ENCODE results near the gene FRMD8. TPM values are rescaled to one million over a fixed set of nuclear protein-coding genes. Genes with fewer than 3 reads are reported as not detected.
A peak's percentile ranks its signal among the peaks of the same experiment; 100 is the strongest.

The FRMD8 gene
- total RNA-seq, 3 donors from 2014 or later, result 22.9 to 57.0 (median 49.0) TPM

- intact Hi-C loops (cut with DNase I; ENCODE audit: low total_unique reads), result no loop called here
- peaks cover 3% of the 10 kb centered on the region for H3K36me3 ChIP-seq
Observed at GRCh38 chr11:65351511-65351910, 34.9 kb upstream of the FRMD8 start.

DNA sequence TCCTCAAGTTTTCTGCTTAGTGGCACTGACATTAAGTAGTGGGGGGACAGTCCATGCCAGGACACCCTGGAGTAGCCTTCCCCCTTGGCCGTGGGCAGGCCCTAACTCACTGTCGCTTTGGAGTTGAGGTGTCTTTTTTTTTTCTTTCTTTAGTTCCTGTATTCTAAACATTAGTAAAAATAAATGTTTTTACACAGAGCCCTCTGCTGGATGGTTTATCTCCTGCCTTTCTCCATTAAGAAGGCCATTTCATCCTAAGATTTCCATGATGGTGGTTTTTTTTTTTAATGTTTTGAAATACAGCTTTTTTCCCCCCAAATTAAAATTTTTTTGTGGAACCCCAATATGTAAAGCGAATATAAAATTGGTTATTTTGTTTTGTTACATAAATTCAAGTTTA, 33.7 kb upstream of the FRMD8 start:
- Histone ChIP-seq H3K4me3 (no peak overlapping the region), H3K27me3 (peaks cover 0 to 9% of the 10 kb centered on the region in 2 donors), H3K4me1 (peaks cover 4 to 5% of the 10 kb centered on the region in 2 donors), H3K9me3 (no peaks in the 10 kb centered on the region), H3K36me3 (no peaks in the 10 kb centered on the region), H3K27ac (no peak overlapping the region)
- intact Hi-C loops (cut with DNase I; ENCODE audit: low total_unique reads), result no loop called here
- no peak for DNase-seq (ENCODE audit: low spot score in 2 of 2)
- TF ChIP-seq, protein P1, sequence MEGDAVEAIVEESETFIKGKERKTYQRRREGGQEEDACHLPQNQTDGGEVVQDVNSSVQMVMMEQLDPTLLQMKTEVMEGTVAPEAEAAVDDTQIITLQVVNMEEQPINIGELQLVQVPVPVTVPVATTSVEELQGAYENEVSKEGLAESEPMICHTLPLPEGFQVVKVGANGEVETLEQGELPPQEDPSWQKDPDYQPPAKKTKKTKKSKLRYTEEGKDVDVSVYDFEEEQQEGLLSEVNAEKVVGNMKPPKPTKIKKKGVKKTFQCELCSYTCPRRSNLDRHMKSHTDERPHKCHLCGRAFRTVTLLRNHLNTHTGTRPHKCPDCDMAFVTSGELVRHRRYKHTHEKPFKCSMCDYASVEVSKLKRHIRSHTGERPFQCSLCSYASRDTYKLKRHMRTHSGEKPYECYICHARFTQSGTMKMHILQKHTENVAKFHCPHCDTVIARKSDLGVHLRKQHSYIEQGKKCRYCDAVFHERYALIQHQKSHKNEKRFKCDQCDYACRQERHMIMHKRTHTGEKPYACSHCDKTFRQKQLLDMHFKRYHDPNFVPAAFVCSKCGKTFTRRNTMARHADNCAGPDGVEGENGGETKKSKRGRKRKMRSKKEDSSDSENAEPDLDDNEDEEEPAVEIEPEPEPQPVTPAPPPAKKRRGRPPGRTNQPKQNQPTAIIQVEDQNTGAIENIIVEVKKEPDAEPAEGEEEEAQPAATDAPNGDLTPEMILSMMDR (IDR thresholded peaks at IDR 0.05), result peak in 1 of 3 donors; percentile 16
- no peak for TF ChIP-seq POLR2AphosphoS5 (IDR thresholded peaks at IDR 0.05)

More at GRCh38 chr11:65351511-65351910, 34.9 kb upstream of the FRMD8 start:
- no peak overlapping the region for H3K27ac ChIP-seq
- no peak for TF ChIP-seq POLR2AphosphoS5 (IDR thresholded peaks at IDR 0.05)
- TF ChIP-seq, protein P1 (IDR thresholded peaks at IDR 0.05), result no peak
- TF ChIP-seq POLR2A (IDR thresholded peaks at IDR 0.05), result no peak
- H3K4me3 ChIP-seq, result no peak overlapping the region
- no peak for DNase-seq (ENCODE audit: low spot score in 2 of 2)
- peaks cover 4 to 5% of the 10 kb centered on the region in 2 donors for H3K4me1 ChIP-seq
- no peaks in the 10 kb centered on the region for H3K9me3 ChIP-seq
- H3K27me3 ChIP-seq, result peaks cover 0 to 4% of the 10 kb centered on the region in 2 donors

- Histone ChIP-seq H3K27ac (no peak overlapping the region), H3K4me1 (peaks cover 4 to 5% of the 10 kb centered on the region in 2 donors), H3K4me3 (no peak overlapping the region), H3K9me3 (no peaks in the 10 kb centered on the region), H3K27me3 (peaks cover 0 to 9% of the 10 kb centered on the region in 2 donors), H3K36me3 (no peaks in the 10 kb centered on the region)
- intact Hi-C loops (cut with DNase I; ENCODE audit: low total_unique reads), result no loop called here
- DNase-seq (ENCODE audit: low spot score in 2 of 2), result no peak
- TF ChIP-seq POLR2A (IDR thresholded peaks at IDR 0.05) (no peak), POLR2AphosphoS5 (IDR thresholded peaks at IDR 0.05) (no peak)
- TF ChIP-seq, protein P1 (IDR thresholded peaks at IDR 0.05), result no peak
Observed at GRCh38 chr11:65353376-65353775, 33.1 kb upstream of the FRMD8 start.

GRCh38 chr11:65353900-65354264, 32.6 kb upstream of the FRMD8 start:
- Histone ChIP-seq H3K27me3 (peaks cover 0 to 9% of the 10 kb centered on the region in 2 donors), H3K9me3 (no peaks in the 10 kb centered on the region), H3K36me3 (no peaks in the 10 kb centered on the region), H3K4me1 (peaks cover 4 to 5% of the 10 kb centered on the region in 2 donors), H3K4me3 (peak overlapping the region; percentile 63 to 84 (median 78)), H3K27ac (peak overlapping the region; percentile 58 to 62)
- no peak for DNase-seq (ENCODE audit: low spot score in 2 of 2)
- intact Hi-C loops (cut with DNase I; ENCODE audit: low total_unique reads), result no loop called here
- TF ChIP-seq POLR2AphosphoS5 (IDR thresholded peaks at IDR 0.05) (no peak), POLR2A (IDR thresholded peaks at IDR 0.05) (no peak)
- TF ChIP-seq, protein P1 (IDR thresholded peaks at IDR 0.05), result no peak

GRCh38 chr11:65354265-65355012, 32.0 kb upstream of the FRMD8 start, which contains the start of gene TIGD3:
TIGD3 (plus strand) TSS chr11:65354751; CDS start chr11:65355809, 1,058 bp downstream.
- Histone ChIP-seq H3K4me3 (peak within 1 kb of the TSS; percentile 63 to 84 (median 78)), H3K27me3 (peaks cover 0 to 9% of the 10 kb centered on the region in 2 donors), H3K9me3 (no peaks in the 10 kb centered on the region), H3K36me3 (no peaks in the 10 kb centered on the region), H3K4me1 (peaks cover 4 to 5% of the 10 kb centered on the region in 2 donors), H3K27ac (peak within 1 kb of the TSS; percentile 58 to 62)
- TF ChIP-seq POLR2AphosphoS5 (IDR thresholded peaks at IDR 0.05), result peak; percentile 28 to 52 (median 38)
- TF ChIP-seq, protein P1 (IDR thresholded peaks at IDR 0.05), result no peak
- peak; percentile 95 to 98 for DNase-seq (ENCODE audit: low spot score in 2 of 2)
- intact Hi-C loops (cut with DNase I; ENCODE audit: low total_unique reads), result no loop called here
